ENCODE measurements around the gene PTPRD. TPM values are rescaled to one million over a fixed set of nuclear protein-coding genes. Genes with fewer than 3 reads are reported as not detected.

PTPRD gene
- total RNA-seq, 1 experiment from 2014 or later: 32.5 TPM

DNA sequence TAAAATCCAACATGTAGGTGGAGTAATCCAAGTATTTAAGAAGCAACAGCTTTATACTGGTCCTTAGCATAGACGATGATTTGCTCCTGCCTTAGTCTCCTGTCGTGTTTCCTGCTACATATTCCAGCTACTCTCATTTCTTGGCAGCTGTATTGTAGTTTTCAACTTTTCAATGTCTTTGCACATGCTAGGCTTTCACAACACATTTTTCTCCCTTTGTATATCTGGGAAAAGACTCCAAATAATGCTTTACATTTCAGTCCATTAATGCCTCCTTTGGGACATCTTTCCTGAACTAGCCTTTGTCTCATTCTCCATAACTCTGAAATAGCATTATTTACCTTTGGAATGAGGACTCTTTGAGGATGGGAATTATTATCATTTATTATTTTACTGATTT is 508.0 kb downstream of the PTPRD start:
- Histone ChIP-seq H3T11ph (ENCODE audit: low read length) (no peak overlapping the region), H3K4ac (ENCODE audit: low read depth, low read length) (no peak overlapping the region), H4K8ac (replicated peaks; ENCODE audit: insufficient read length, low read depth, low read length) (no peak overlapping the region), H3K79me1 (ENCODE audit: insufficient read depth, low read depth, low read length, poor library complexity, severe bottlenecking) (no peaks in the 10 kb centered on the region), H3K23me2 (ENCODE audit: insufficient read length, low read depth, low read length, poor library complexity, severe bottlenecking) (no peaks in the 10 kb centered on the region), H3K9me3 (ENCODE audit: control insufficient read depth, low read depth, low read length) (no peaks in the 10 kb centered on the region), H2AK5ac (ENCODE audit: insufficient read length, low read length) (no peak overlapping the region), H2BK20ac (ENCODE audit: low read depth, low read length, poor library complexity, severe bottlenecking) (no peak overlapping the region), H3K79me2 (ENCODE audit: insufficient read depth, low read length) (no peaks in the 10 kb centered on the region), H3K9ac (ENCODE audit: extremely low read depth, insufficient read length, low read length) (no peak overlapping the region), H3K4me2 (ENCODE audit: insufficient read depth, insufficient read length, low read length) (no peak overlapping the region), H2BK120ac (ENCODE audit: low read depth, low read length, poor library complexity, severe bottlenecking) (no peak overlapping the region), H2BK15ac (ENCODE audit: low read depth, low read length) (no peak overlapping the region), H3K56ac (ENCODE audit: insufficient read length, low read depth, low read length) (no peak overlapping the region), H3K27ac (ENCODE audit: insufficient read length, low read depth, low read length) (no peak overlapping the region), H3K18ac (ENCODE audit: insufficient read length, low read depth, low read length) (no peak overlapping the region), H3K4me1 (ENCODE audit: insufficient read depth, low read length) (no peaks in the 10 kb centered on the region), H3K27me3 (ENCODE audit: insufficient read depth, low read length) (no peaks in the 10 kb centered on the region), H2AFZ (ENCODE audit: low read length) (no peak overlapping the region), H4K20me1 (ENCODE audit: control insufficient read depth, insufficient read depth, insufficient read length) (no peaks in the 10 kb centered on the region), H4K91ac (ENCODE audit: insufficient read length, low read depth, low read length) (no peak overlapping the region), H4K5ac (ENCODE audit: insufficient read length, low read depth, low read length) (no peak overlapping the region), H2BK5ac (ENCODE audit: insufficient read length, low read length) (no peak overlapping the region), H3K14ac (ENCODE audit: insufficient read depth, low read length) (no peak overlapping the region), H2BK12ac (ENCODE audit: insufficient read length, low read depth, low read length) (no peak overlapping the region), H3K23ac (ENCODE audit: insufficient read length, low read depth, low read length) (no peak overlapping the region)
- no peaks in the 10 kb centered on the region for H3K27me3 Mint-ChIP-seq (ENCODE audit: low read depth)
- DNase-seq: no peak
- H3K36me3 Mint-ChIP-seq (ENCODE audit: insufficient read depth in 1 of 3, low read depth in 3 of 3): no peaks in the 10 kb centered on the region
- no peaks in the 10 kb centered on the region for H3K9me3 Mint-ChIP-seq
- H3K27ac Mint-ChIP-seq: no peak overlapping the region
- no CpG with 5 or more reads among the region's 2 CpGs for WGBS (ENCODE audit: extremely low coverage, insufficient read length, low lambda C conversion rate)
- H3K4me3 Mint-ChIP-seq: no peak overlapping the region
- TF ChIP-seq CTCF (conservative IDR thresholded peaks at IDR 0.05): no peak
- no peaks in the 10 kb centered on the region for H3K4me1 Mint-ChIP-seq

Measured in H9 (cell line).